Mesenchymal stem cell (in vitro differentiated cells and primary cell): Measurements from ENCODE around the gene ATP13A3.

Experiments used
- DNase-seq: peaks from one replicate; pipeline ENCODE4 v3.0.0-alpha.2; 2013
- H2AFZ ChIP-seq: one replicate; pipeline ENCODE4 v1.6.1; 2013; ENCODE audit warnings: low read depth, mild to moderate bottlenecking, control low read depth, inconsistent platforms, low read length, moderate library complexity
- H2AK5ac ChIP-seq: 2 replicates; pipeline ENCODE4 v1.6.1; 2013; ENCODE audit warnings: low read length, moderate library complexity, mild to moderate bottlenecking, inconsistent platforms; ENCODE audit not compliant: severe bottlenecking
- H2BK120ac ChIP-seq: one replicate; pipeline ENCODE4 v1.6.1; 2013; ENCODE audit warnings: low read depth, mild to moderate bottlenecking, inconsistent platforms, low read length, moderate library complexity
- H2BK12ac ChIP-seq, 2 experiments: one replicate each; pipeline ENCODE4 v1.6.1; 2013; ENCODE audit warnings: inconsistent platforms in 2 of 2, low read length in 2 of 2, mild to moderate bottlenecking in 2 of 2, moderate library complexity in 2 of 2, control low read depth in 1 of 2
- H2BK15ac ChIP-seq: one replicate; pipeline ENCODE4 v1.6.1; 2013; ENCODE audit warnings: mild to moderate bottlenecking, low read depth, inconsistent platforms; ENCODE audit not compliant: poor library complexity, severe bottlenecking
- H2BK5ac ChIP-seq: 2 replicates; pipeline ENCODE4 v1.6.1; 2013; ENCODE audit warnings: low read depth, mild to moderate bottlenecking, low read length, control low read depth, inconsistent platforms; ENCODE audit not compliant: poor library complexity, severe bottlenecking
- H3K14ac ChIP-seq, 2 experiments: one replicate each; pipeline ENCODE4 v1.6.1; 2013; ENCODE audit warnings: inconsistent platforms in 2 of 2, low read length in 2 of 2, control low read depth in 1 of 2, mild to moderate bottlenecking in 1 of 2, moderate library complexity in 1 of 2
- H3K18ac ChIP-seq, 2 experiments: one replicate each; pipeline ENCODE4 v1.6.1; 2013; ENCODE audit warnings: inconsistent platforms in 2 of 2, low read length in 2 of 2, control low read depth in 1 of 2, low read depth in 1 of 2, mild to moderate bottlenecking in 1 of 2
- H3K23ac ChIP-seq, 2 experiments: one replicate each; pipeline ENCODE4 v1.6.1; 2013; ENCODE audit warnings: inconsistent platforms in 2 of 2, low read length in 2 of 2, mild to moderate bottlenecking in 2 of 2, moderate library complexity in 2 of 2, control low read depth in 1 of 2
- H3K27ac ChIP-seq: 2 replicates; pipeline ENCODE4 v1.5.1; 2013; ENCODE audit warnings: mild to moderate bottlenecking, moderate library complexity, low read length, control low read depth, inconsistent platforms; ENCODE audit not compliant: poor library complexity, severe bottlenecking
- H3K27me3 ChIP-seq, 2 experiments: 2 replicates each; pipeline versions ENCODE4 v1.6.1 to v1.7.0; 2013; ENCODE audit warnings: low read length in 2 of 2, mild to moderate bottlenecking in 2 of 2, moderate library complexity in 2 of 2, control low read depth in 1 of 2, inconsistent platforms in 1 of 2; ENCODE audit not compliant: control insufficient read depth in 1 of 2, insufficient read depth in 1 of 2
- H3K36me3 ChIP-seq, 2 experiments: 2 replicates each; pipeline versions ENCODE4 v1.6.1 to v1.7.0; 2013; ENCODE audit warnings: low read length in 2 of 2, control low read depth in 1 of 2, inconsistent platforms in 1 of 2, low read depth in 1 of 2, mild to moderate bottlenecking in 1 of 2; ENCODE audit not compliant: insufficient read depth in 2 of 2, control insufficient read depth in 1 of 2
- H3K4ac ChIP-seq, 2 experiments: one replicate each; pipeline ENCODE4 v1.6.1; 2013; ENCODE audit warnings: inconsistent platforms in 2 of 2, low read length in 2 of 2, mild to moderate bottlenecking in 2 of 2, moderate library complexity in 2 of 2, control low read depth in 1 of 2, low read depth in 1 of 2
- H3K4me1 ChIP-seq: 2 replicates; pipeline ENCODE4 v1.6.1; 2013; ENCODE audit warnings: low read depth, low read length, control low read depth; ENCODE audit not compliant: control insufficient read depth, insufficient read depth
- H3K4me2 ChIP-seq: 2 replicates; pipeline ENCODE4 v1.6.1; 2013; ENCODE audit warnings: low read length, mild to moderate bottlenecking, inconsistent platforms; ENCODE audit not compliant: poor library complexity, severe bottlenecking
- H3K4me3 ChIP-seq, 2 experiments: 2 replicates each; pipeline versions ENCODE4 v1.5.1 to v1.7.0; 2013; ENCODE audit warnings: low read length in 2 of 2, mild to moderate bottlenecking in 2 of 2, control low read depth in 1 of 2, low read depth in 1 of 2; ENCODE audit not compliant: insufficient read depth in 1 of 2
- H3K79me1 ChIP-seq: replicated peaks from 2 replicates; pipeline ENCODE4 v1.6.1; 2013; ENCODE audit warnings: mild to moderate bottlenecking, control low read depth, low read length, inconsistent platforms; ENCODE audit not compliant: poor library complexity, severe bottlenecking
- H3K9ac ChIP-seq: 2 replicates; pipeline ENCODE4 v1.7.0; 2013; ENCODE audit warnings: mild to moderate bottlenecking, low read length, moderate library complexity
- H3K9me3 ChIP-seq: 2 replicates; pipeline ENCODE4 v1.7.0; 2013; ENCODE audit warnings: mild to moderate bottlenecking, low read length; ENCODE audit not compliant: control insufficient read depth
- H4K8ac ChIP-seq: one replicate; pipeline ENCODE4 v1.6.1; 2013; ENCODE audit warnings: inconsistent platforms, mild to moderate bottlenecking, low read length, moderate library complexity
- H4K91ac ChIP-seq: one replicate; pipeline ENCODE4 v1.6.1; 2013; ENCODE audit warnings: mild to moderate bottlenecking, low read length, inconsistent platforms
- WGBS: methylation state at CpG from one replicate; pipeline ENCODE4 v1.1.7; 2013; ENCODE audit warnings: mixed read lengths; 5-methylcytosine and 5-hydroxymethylcytosine counted together

The ATP13A3 gene

GRCh38 chr3:194471863-194472262 is 14.9 kb downstream of the ATP13A3 start:
- Histone ChIP-seq H3K9ac (peak overlapping the region; percentile 1), H3K27me3 (no peaks in the 10 kb centered on the region), H3K4me1 (peaks cover 2% of the 10 kb centered on the region), H4K91ac (no peak overlapping the region), H3K79me1 (peaks cover 11% of the 10 kb centered on the region), H2BK5ac (no peak overlapping the region), H3K4me2 (no peak overlapping the region), H3K23ac (no peak overlapping the region), H2BK15ac (no peak overlapping the region), H2AK5ac (no peak overlapping the region), H3K14ac (no peak overlapping the region), H3K36me3 (peaks cover 3 to 19% of the 10 kb centered on the region in 2 experiments), H3K18ac (peak overlapping the region in 1 of 2 experiments; percentile 5), H3K4me3 (no peak overlapping the region), H3K4ac (no peak overlapping the region), H2BK120ac (no peak overlapping the region), H3K9me3 (no peaks in the 10 kb centered on the region), H2BK12ac (no peak overlapping the region), H3K27ac (no peak overlapping the region), H2AFZ (no peak overlapping the region), H4K8ac (no peak overlapping the region)
- WGBS = 85% methylated on average over 5 of the region's 5 CpGs
- DNase-seq = no peak

- Histone ChIP-seq H3K27me3 (no peaks in the 10 kb centered on the region), H2AFZ (no peak overlapping the region), H2BK120ac (no peak overlapping the region), H3K9me3 (no peaks in the 10 kb centered on the region), H3K4me2 (no peak overlapping the region), H4K91ac (no peak overlapping the region), H3K14ac (no peak overlapping the region), H3K79me1 (peaks cover 9% of the 10 kb centered on the region), H3K18ac (no peak overlapping the region), H3K36me3 (peaks cover 3 to 16% of the 10 kb centered on the region in 2 experiments), H4K8ac (no peak overlapping the region), H3K4ac (no peak overlapping the region), H3K9ac (peak overlapping the region; percentile 58), H2BK12ac (no peak overlapping the region), H2BK5ac (no peak overlapping the region), H2AK5ac (no peak overlapping the region), H3K4me1 (peaks cover 2% of the 10 kb centered on the region), H3K27ac (no peak overlapping the region), H3K4me3 (no peak overlapping the region), H2BK15ac (no peak overlapping the region), H3K23ac (no peak overlapping the region)
- no peak for DNase-seq
- WGBS = 100% methylated on average over 3 of the region's 4 CpGs
Observed at GRCh38 chr3:194470615-194471014, 16.2 kb downstream of the ATP13A3 start.

GRCh38 chr3:194469977-194470376 is 16.8 kb downstream of the ATP13A3 start:
- Histone ChIP-seq H4K8ac (no peak overlapping the region), H3K4ac (no peak overlapping the region), H2BK12ac (no peak overlapping the region), H3K23ac (no peak overlapping the region), H3K4me2 (no peak overlapping the region), H3K9ac (peak overlapping the region; percentile 58), H2BK15ac (no peak overlapping the region), H3K79me1 (peaks cover 11% of the 10 kb centered on the region), H2BK5ac (no peak overlapping the region), H3K4me3 (no peak overlapping the region), H4K91ac (no peak overlapping the region), H2AK5ac (no peak overlapping the region), H3K36me3 (peaks cover 3 to 22% of the 10 kb centered on the region in 2 experiments), H3K27ac (no peak overlapping the region), H3K14ac (no peak overlapping the region), H2AFZ (no peak overlapping the region), H3K18ac (no peak overlapping the region), H3K9me3 (no peaks in the 10 kb centered on the region), H3K4me1 (peaks cover 2% of the 10 kb centered on the region), H2BK120ac (no peak overlapping the region), H3K27me3 (no peaks in the 10 kb centered on the region)
- DNase-seq = no peak

GRCh38 chr3:194468086-194468485 is 18.7 kb downstream of the ATP13A3 start:
- Histone ChIP-seq H3K27me3 (no peaks in the 10 kb centered on the region), H3K9ac (peak overlapping the region; percentile 27), H3K18ac (no peak overlapping the region), H3K9me3 (no peaks in the 10 kb centered on the region), H4K8ac (no peak overlapping the region), H3K27ac (no peak overlapping the region), H2AK5ac (no peak overlapping the region), H2BK5ac (no peak overlapping the region), H3K4me3 (no peak overlapping the region), H3K4me1 (peaks cover 2% of the 10 kb centered on the region), H3K36me3 (peaks cover 0 to 21% of the 10 kb centered on the region in 2 experiments), H2BK15ac (no peak overlapping the region), H3K4ac (no peak overlapping the region), H2BK120ac (no peak overlapping the region), H3K4me2 (no peak overlapping the region), H4K91ac (no peak overlapping the region), H3K14ac (no peak overlapping the region), H2AFZ (no peak overlapping the region), H3K79me1 (peaks cover 9% of the 10 kb centered on the region), H2BK12ac (no peak overlapping the region), H3K23ac (no peak overlapping the region)
- no peak for DNase-seq
- 92% methylated on average over 2 of the region's 3 CpGs for WGBS
